ENCODE results near the gene CPNE9.

DNA sequence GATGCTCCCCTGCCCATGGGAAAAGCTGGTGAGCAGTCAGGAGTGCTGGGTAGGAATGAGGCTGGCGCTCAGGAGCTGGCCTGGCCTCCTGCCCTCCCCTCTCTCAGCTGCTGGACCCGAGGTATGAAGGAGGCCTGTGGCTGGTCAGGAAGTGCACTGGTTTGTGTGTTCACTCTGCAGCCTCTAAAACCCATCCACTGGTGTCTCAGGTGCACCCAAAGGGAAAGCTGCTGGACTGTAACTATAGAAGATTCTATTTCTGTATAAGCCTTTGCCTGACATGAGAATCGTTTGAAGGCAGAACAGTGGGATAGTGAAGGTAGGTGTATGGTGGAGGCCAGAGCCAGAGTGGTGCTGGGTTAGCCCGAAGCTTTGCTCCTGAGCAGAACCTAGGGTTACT is 5.7 kb upstream of the CPNE9 start:
- TF ChIP-seq, protein P1, sequence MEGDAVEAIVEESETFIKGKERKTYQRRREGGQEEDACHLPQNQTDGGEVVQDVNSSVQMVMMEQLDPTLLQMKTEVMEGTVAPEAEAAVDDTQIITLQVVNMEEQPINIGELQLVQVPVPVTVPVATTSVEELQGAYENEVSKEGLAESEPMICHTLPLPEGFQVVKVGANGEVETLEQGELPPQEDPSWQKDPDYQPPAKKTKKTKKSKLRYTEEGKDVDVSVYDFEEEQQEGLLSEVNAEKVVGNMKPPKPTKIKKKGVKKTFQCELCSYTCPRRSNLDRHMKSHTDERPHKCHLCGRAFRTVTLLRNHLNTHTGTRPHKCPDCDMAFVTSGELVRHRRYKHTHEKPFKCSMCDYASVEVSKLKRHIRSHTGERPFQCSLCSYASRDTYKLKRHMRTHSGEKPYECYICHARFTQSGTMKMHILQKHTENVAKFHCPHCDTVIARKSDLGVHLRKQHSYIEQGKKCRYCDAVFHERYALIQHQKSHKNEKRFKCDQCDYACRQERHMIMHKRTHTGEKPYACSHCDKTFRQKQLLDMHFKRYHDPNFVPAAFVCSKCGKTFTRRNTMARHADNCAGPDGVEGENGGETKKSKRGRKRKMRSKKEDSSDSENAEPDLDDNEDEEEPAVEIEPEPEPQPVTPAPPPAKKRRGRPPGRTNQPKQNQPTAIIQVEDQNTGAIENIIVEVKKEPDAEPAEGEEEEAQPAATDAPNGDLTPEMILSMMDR (IDR thresholded peaks at IDR 0.05; ENCODE audit: low read depth, low read length), result no peak
- no peak for TF ChIP-seq EZH2phosphoT487 (IDR thresholded peaks at IDR 0.05; ENCODE audit: low read depth)

Data from OCI-LY3 (cell line).